Transverse colon (tissue), 4 donors: Measurements from ENCODE around the gene IFITM2. TPM values are rescaled to one million over a fixed set of nuclear protein-coding genes. Genes with fewer than 3 reads are reported as not detected.
A peak's percentile ranks its signal among the peaks of the same experiment; 100 is the strongest.
"Not testable (repeated sequence)": the region's sequence is repeated elsewhere in the genome, so short reads cannot be mapped to it uniquely, and the experiment has no call there.

Experiments
- DNase-seq: peaks from one replicate; pipeline ENCODE4 v3.0.0-alpha.2; 2019
- H3K27ac ChIP-seq, 4 donors: fragments of 200-600 bp; sonication (generic); 2 replicates each; pipeline ENCODE4 v1.5.1; 2016 to 2018; ENCODE audit warnings: inconsistent platforms in 4 of 4
- H3K27me3 ChIP-seq: fragments of 200-600 bp; sonication (generic); 2 replicates; pipeline ENCODE4 v1.5.1; 2017; ENCODE audit warnings: inconsistent platforms
- H3K36me3 ChIP-seq, 4 donors: fragments of 200-600 bp; sonication (generic); 2 replicates each; pipeline ENCODE4 v1.5.1; 2017 to 2019; ENCODE audit warnings: inconsistent platforms in 4 of 4
- H3K4me1 ChIP-seq, 4 donors: fragments of 200-600 bp; sonication (generic); 2 replicates each; pipeline ENCODE4 v1.5.1; 2017 to 2020; ENCODE audit warnings: inconsistent platforms in 4 of 4
- H3K4me3 ChIP-seq, 4 donors: fragments of 200-600 bp; sonication (generic); 1 replicate in 1 of 4; 2 replicates in 3 of 4; pipeline versions ENCODE4 v1.5.1 to v1.6.1; 2017 to 2019; ENCODE audit warnings: inconsistent platforms in 4 of 4
- H3K9me3 ChIP-seq, 2 donors: fragments of 200-600 bp; sonication (generic); 2 replicates each; pipeline ENCODE4 v1.5.1; 2017 to 2019; ENCODE audit warnings: inconsistent platforms in 2 of 2
- CTCF ChIP-seq, 5 experiments: fragments of 200-600 bp in 3 of 5; fragments of 450-650 bp in 2 of 5; sonication (generic) in 3 of 5; IDR thresholded peaks; 1 replicate in 2 of 5; 2 replicates in 3 of 5; pipeline ENCODE4 v1.5.1; 2016 to 2017; ENCODE audit warnings: antibody characterized with exemption in 5 of 5, inconsistent platforms in 3 of 5, mild to moderate bottlenecking in 2 of 5, moderate library complexity in 1 of 5
- EP300 ChIP-seq: sonication (generic); formaldehyde crosslinking; IDR thresholded peaks from one replicate; pipeline ENCODE4 v1.6.1; 2017; ENCODE audit warnings: antibody characterized with exemption, low read depth
- POLR2A ChIP-seq: fragments of 450-650 bp; IDR thresholded peaks from one replicate; pipeline ENCODE4 v1.6.1; 2016; ENCODE audit warnings: antibody characterized with exemption, mild to moderate bottlenecking, moderate library complexity
- POLR2AphosphoS5 ChIP-seq, 3 donors: sonication (generic); formaldehyde crosslinking; IDR thresholded peaks; one replicate each; pipeline ENCODE4 v1.6.1; 2016; ENCODE audit warnings: antibody characterized with exemption in 3 of 3
- WGBS, 2 donors: methylation state at CpG; one replicate each; pipeline ENCODE4 v1.1.5; 2018; ENCODE audit warnings: low coverage in 1 of 2; 5-methylcytosine and 5-hydroxymethylcytosine counted together
- in situ Hi-C, 4 donors: fragments of 200-750 bp; cut with MboI; loops; one replicate each; pipeline versions ENCODE4 v1.15.0 to v1.15.1; 2017; ENCODE audit warnings: low sequenced_read_pairs in 3 of 4, low pct_ligation_motif_present in 1 of 4, low pct_unique_long_range_greater_than_20kb in 1 of 4
- intact Hi-C: fragments of 100-400 bp; cut with DNase I; formaldehyde crosslinking; loops from one replicate; pipeline ENCODE4 v1.15.1; 2023; ENCODE audit warnings: low total_unique reads
- total RNA-seq, 4 donors: library from RNA; depleted of rRNA; stranded (reverse); fragments of >200 nt; gene quantifications; one replicate each; pipeline ENCODE4 v1.1.0, GENCODE V29; 2016

IFITM2 gene
- total RNA-seq, 4 donors from 2014 or later = 19.1 to 78.6 (median 49.8) TPM

- no peaks in the 10 kb centered on the region for H3K36me3 ChIP-seq
- intact Hi-C loops = no loop called here
- TF ChIP-seq POLR2A = no peak
- no peak for TF ChIP-seq EP300
- TF ChIP-seq POLR2AphosphoS5 (IDR thresholded peaks at IDR 0.05) = no peak
- TF ChIP-seq CTCF (IDR thresholded peaks at IDR 0.05) = no peak
- no peaks in the 10 kb centered on the region for H3K9me3 ChIP-seq
- peak; percentile 70 for DNase-seq
- H3K27ac ChIP-seq = no peak overlapping the region
- in situ Hi-C loops = no loop called here
- no peaks in the 10 kb centered on the region for H3K27me3 ChIP-seq
- H3K4me1 ChIP-seq = peaks cover 19 to 37% (median 20%) of the 10 kb centered on the region in 4 donors
- no peak overlapping the region for H3K4me3 ChIP-seq
- WGBS, 2 donors = 73 to 93% methylated on average over 13 to 34 of the region's 34 CpGs
These were observed 23.2 kb downstream of the IFITM2 start for GRCh38 chr11:330694-331357.

- Histone ChIP-seq H3K4me3 (no peak overlapping the region), H3K36me3 (no peaks in the 10 kb centered on the region), H3K27ac (no peak overlapping the region), H3K9me3 (no peaks in the 10 kb centered on the region), H3K27me3 (no peaks in the 10 kb centered on the region), H3K4me1 (peaks cover 15 to 37% (median 19%) of the 10 kb centered on the region in 4 donors)
- DNase-seq = no peak
- WGBS, 2 donors = 80 to 94% methylated on average over 6 to 19 of the region's 19 CpGs
- TF ChIP-seq EP300 (no peak), POLR2A (no peak), CTCF (IDR thresholded peaks at IDR 0.05) (no peak), POLR2AphosphoS5 (IDR thresholded peaks at IDR 0.05) (no peak)
- intact Hi-C loops = no loop called here
- in situ Hi-C loops = no loop called here
These were observed 23.9 kb downstream of the IFITM2 start for GRCh38 chr11:331358-332060.

DNA sequence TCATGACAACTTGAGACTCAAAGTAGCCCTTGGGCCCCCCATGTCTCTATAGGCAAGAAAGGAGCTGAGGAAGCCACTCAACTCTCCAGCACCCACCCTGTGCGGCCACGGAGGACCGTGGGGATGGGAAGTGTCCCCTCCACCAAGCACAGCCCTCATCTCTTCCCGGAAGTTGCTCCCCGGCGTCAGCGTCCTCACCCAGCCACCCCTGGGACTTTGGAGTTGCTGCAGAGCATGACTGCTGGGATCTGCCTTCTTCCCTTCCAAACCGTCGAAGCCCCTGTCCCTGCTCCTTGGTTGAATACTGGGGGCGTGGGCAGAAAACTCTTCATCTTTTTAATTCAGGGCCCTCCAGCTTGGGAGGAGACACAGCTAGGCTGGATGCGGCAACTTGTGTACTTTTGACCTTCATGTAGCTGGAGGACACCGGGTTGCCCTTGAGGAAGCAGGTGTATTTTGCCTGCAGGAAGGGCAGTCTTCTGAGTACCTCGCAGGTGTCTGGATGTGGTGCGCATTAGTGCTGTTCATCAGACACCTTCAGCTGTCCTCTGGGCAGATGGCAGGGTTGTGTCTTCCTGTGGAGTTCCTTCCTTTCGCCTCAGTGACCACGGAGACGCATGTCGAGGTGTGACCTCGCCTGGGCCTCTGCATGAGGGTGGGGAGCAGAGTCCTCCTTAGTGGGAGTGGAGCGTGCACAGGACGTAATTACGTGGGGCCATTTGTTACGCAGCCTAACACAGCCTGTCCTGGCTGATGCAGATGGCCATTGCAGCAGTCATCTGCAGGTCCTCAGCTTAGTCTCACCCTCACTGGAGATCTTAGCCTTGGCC, 25.2 kb downstream of the IFITM2 start:
- no peak overlapping the region for H3K27ac ChIP-seq
- intact Hi-C loops (no loop called here), in situ Hi-C loops (no loop called here)
- H3K27me3 ChIP-seq = no peaks in the 10 kb centered on the region
- WGBS, 2 donors = 80 to 87% methylated on average over 1 to 23 of the region's 23 CpGs
- DNase-seq = no peak
- TF ChIP-seq CTCF (IDR thresholded peaks at IDR 0.05) = no peak
- no peak for TF ChIP-seq EP300
- TF ChIP-seq POLR2AphosphoS5 (IDR thresholded peaks at IDR 0.05) = no peak
- no peak for TF ChIP-seq POLR2A
- no peaks in the 10 kb centered on the region for H3K9me3 ChIP-seq
- H3K36me3 ChIP-seq = no peaks in the 10 kb centered on the region
- peaks cover 4 to 29% (median 12%) of the 10 kb centered on the region in 4 donors for H3K4me1 ChIP-seq
- H3K4me3 ChIP-seq = no peak overlapping the region

DNA sequence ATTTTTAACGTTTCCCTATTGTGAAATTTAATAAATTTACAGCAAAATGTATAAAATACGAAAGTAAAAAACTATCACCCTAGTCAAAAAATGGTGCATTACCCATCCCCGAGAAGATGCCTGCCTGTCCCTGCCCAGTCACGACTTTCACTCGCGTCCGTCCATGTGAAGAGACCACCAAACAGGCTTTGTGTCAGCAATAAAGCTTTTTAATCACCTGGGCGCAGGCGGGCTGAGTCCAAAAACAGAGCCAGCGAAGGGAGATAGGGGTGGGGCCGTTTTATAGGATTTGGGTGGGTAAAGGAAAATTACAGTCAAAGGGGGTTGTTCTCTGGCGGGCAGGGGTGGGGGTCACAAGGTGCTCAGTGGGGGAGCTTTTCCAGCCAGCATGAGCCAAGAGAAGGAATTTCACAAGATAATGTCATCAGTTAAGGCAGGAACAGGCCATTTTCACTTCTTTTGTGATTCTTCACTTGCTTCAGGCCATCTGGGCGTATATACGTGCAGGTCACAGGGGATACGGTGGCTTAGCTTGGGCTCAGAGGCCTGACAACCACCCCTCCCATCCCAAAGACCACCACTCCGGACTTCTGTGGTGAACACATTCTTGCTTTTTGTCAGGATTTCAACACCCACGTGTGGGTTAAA, 26.1 kb downstream of the IFITM2 start:
- H3K36me3 ChIP-seq, H3K9me3 ChIP-seq, H3K27ac ChIP-seq, in situ Hi-C loops, DNase-seq, H3K4me3 ChIP-seq, intact Hi-C loops, H3K27me3 ChIP-seq: not testable (repeated sequence)
- H3K4me1 ChIP-seq = peaks cover 4 to 28% (median 12%) of the 10 kb centered on the region in 4 donors
- 87 to 91% methylated on average over 10 to 17 of the region's 17 CpGs for WGBS, 2 donors
